ENCODE measurements around the gene YIF1B. TPM values are rescaled to one million over a fixed set of nuclear protein-coding genes. Genes with fewer than 3 reads are reported as not detected.

The YIF1B gene
- total and polyA plus RNA-seq, 9 of the 15 experiments (the other 6 are each of a cell fraction or from before 2014, with no cell fraction given): 8.5 to 586 (median 323) TPM

GRCh38 chr19:38362076-38362945 is 46.6 kb upstream of the YIF1B start (continued):
- TF ChIP-seq NKRF (IDR thresholded peaks at IDR 0.05; ENCODE audit: borderline replicate concordance) (0 out of 2 replicates have a peak, but pooled peaks have one; percentile 59), GATAD2A (IDR thresholded peaks at IDR 0.05) (no peak), KLF13 (tag; IDR thresholded peaks at IDR 0.05; ENCODE audit: borderline replicate concordance, low read depth) (0 out of 2 replicates have a peak, but pooled peaks have one; percentile 20), ADNP (tag; IDR thresholded peaks at IDR 0.05) (no peak), EGR1 (conservative IDR thresholded peaks at IDR 0.05) (peak; percentile 77), KDM5B (IDR thresholded peaks at IDR 0.05; ENCODE audit: insufficient replicate concordance, low read depth, low read length) (peak; percentile 31), MAZ (CRISPR knock-in tag; conservative IDR thresholded peaks at IDR 0.05 in 1 of 2, IDR thresholded peaks at IDR 0.05 in 1 of 2) (peak; percentile 57 to 83; a peak in 3 of 4 replicates), POLR2G (IDR thresholded peaks at IDR 0.05; ENCODE audit: low read depth, low read length) (peak; percentile 69), CC2D1A (IDR thresholded peaks at IDR 0.05) (peak; percentile 48; the same call in 1 of the 2 replicates), STAT5A (IDR thresholded peaks at IDR 0.05; ENCODE audit: borderline replicate concordance, low read length) (no peak), SAP30 (IDR thresholded peaks at IDR 0.05; ENCODE audit: borderline replicate concordance, insufficient read depth, low read depth, low read length, poor library complexity, severe bottlenecking) (peak; percentile 54), SMARCA5 (IDR thresholded peaks at IDR 0.05) (no peak), ZNF431 (CRISPR knock-in tag; IDR thresholded peaks at IDR 0.05) (0 out of 2 replicates have a peak, but pooled peaks have one; percentile 41)
- TF ChIP-seq, protein P1, sequence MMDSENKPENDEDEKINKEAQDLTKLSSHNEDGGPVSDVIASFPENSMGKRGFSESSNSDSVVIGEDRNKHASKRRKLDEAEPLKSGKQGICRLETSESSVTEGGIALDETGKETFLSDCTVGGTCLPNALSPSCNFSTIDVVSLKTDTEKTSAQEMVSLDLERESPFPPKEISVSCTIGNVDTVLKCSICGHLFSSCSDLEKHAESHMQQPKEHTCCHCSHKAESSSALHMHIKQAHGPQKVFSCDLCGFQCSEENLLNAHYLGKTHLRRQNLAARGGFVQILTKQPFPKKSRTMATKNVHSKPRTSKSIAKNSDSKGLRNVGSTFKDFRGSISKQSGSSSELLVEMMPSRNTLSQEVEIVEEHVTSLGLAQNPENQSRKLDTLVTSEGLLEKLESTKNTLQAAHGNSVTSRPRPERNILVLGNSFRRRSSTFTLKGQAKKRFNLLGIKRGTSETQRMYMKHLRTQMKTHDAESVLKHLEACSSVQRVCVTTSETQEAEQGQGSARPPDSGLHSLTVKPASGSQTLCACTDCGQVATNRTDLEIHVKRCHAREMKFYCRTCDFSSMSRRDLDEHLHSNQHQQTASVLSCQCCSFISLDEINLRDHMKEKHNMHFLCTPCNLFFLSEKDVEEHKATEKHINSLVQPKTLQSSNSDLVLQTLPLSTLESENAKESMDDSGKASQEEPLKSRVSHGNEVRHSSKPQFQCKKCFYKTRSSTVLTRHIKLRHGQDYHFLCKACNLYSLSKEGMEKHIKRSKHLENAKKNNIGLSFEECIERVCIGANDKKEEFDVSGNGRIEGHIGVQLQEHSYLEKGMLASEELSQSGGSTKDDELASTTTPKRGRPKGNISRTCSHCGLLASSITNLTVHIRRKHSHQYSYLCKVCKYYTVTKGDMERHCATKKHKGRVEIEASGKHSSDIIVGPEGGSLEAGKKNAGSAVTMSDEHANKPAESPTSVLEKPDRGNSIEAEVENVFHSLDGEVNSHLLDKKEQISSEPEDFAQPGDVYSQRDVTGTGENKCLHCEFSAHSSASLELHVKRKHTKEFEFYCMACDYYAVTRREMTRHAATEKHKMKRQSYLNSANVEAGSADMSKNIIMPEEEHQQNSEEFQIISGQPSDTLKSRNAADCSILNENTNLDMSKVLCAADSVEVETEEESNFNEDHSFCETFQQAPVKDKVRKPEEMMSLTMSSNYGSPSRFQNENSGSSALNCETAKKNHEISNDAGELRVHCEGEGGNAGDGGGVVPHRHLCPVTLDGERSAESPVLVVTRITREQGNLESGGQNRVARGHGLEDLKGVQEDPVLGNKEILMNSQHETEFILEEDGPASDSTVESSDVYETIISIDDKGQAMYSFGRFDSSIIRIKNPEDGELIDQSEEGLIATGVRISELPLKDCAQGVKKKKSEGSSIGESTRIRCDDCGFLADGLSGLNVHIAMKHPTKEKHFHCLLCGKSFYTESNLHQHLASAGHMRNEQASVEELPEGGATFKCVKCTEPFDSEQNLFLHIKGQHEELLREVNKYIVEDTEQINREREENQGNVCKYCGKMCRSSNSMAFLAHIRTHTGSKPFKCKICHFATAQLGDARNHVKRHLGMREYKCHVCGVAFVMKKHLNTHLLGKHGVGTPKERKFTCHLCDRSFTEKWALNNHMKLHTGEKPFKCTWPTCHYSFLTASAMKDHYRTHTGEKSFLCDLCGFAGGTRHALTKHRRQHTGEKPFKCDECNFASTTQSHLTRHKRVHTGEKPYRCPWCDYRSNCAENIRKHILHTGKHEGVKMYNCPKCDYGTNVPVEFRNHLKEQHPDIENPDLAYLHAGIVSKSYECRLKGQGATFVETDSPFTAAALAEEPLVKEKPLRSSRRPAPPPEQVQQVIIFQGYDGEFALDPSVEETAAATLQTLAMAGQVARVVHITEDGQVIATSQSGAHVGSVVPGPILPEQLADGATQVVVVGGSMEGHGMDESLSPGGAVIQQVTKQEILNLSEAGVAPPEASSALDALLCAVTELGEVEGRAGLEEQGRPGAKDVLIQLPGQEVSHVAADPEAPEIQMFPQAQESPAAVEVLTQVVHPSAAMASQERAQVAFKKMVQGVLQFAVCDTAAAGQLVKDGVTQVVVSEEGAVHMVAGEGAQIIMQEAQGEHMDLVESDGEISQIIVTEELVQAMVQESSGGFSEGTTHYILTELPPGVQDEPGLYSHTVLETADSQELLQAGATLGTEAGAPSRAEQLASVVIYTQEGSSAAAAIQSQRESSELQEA (IDR thresholded peaks at IDR 0.05; ENCODE audit: low read depth): no peak

All from K562 (cell line).